NCI-H460 (cell line): ENCODE data around the gene TCF4. TPM values are rescaled to one million over a fixed set of nuclear protein-coding genes. Genes with fewer than 3 reads are reported as not detected.

Experiments
- DNase-seq: peaks from one replicate; pipeline ENCODE4 v3.0.0-alpha.2; 2016; ENCODE audit warnings: low read depth; ENCODE audit errors: extremely low read depth
- total RNA-seq: library from RNA; depleted of rRNA; stranded (reverse); fragments of >200 nt; shearing (Covaris generic); gene quantifications from 2 replicates; pipeline ENCODE4 v1.2.3, GENCODE V29; 2014

The TCF4 gene
- total RNA-seq, 1 experiment from 2014 or later, result 7.3 TPM

GRCh38 chr18:55398858-55399257, 189.1 kb downstream of the TCF4 start:
- DNase-seq, result no peak

- no peak for DNase-seq
Observed at GRCh38 chr18:55396979-55397378, 191.0 kb downstream of the TCF4 start.

GRCh38 chr18:55396267-55396905, 191.6 kb downstream of the TCF4 start:
- DNase-seq, result no peak

- DNase-seq, result no peak
Observed at GRCh38 chr18:55395799-55396198, 192.2 kb downstream of the TCF4 start.

- no peak for DNase-seq
Observed at GRCh38 chr18:55390898-55391297, 197.1 kb downstream of the TCF4 start.

- no peak for DNase-seq
Observed at GRCh38 chr18:55387139-55387984, 200.6 kb downstream of the TCF4 start.

GRCh38 chr18:55386545-55386944, 201.4 kb downstream of the TCF4 start:
- DNase-seq, result no peak

- DNase-seq, result no peak
Observed at GRCh38 chr18:55385770-55386169, 202.2 kb downstream of the TCF4 start.

- DNase-seq, result peak; percentile 26
Observed at GRCh38 chr18:55384551-55385275, 203.3 kb downstream of the TCF4 start.

- no peak for DNase-seq
Observed at GRCh38 chr18:55384115-55384514, 203.9 kb downstream of the TCF4 start.

GRCh38 chr18:55382277-55382805, 205.7 kb downstream of the TCF4 start:
- DNase-seq, result no peak

GRCh38 chr18:55381277-55381676, 206.7 kb downstream of the TCF4 start:
- no peak for DNase-seq

GRCh38 chr18:55380589-55380988, 207.4 kb downstream of the TCF4 start:
- no peak for DNase-seq

- no peak for DNase-seq
Observed at GRCh38 chr18:55376387-55376786, 211.6 kb downstream of the TCF4 start.

- no peak for DNase-seq
Observed at GRCh38 chr18:55375930-55376329, 212.1 kb downstream of the TCF4 start.

- DNase-seq, result no peak
Observed at GRCh38 chr18:55374741-55375140, 213.3 kb downstream of the TCF4 start.

- DNase-seq, result no peak
Observed at GRCh38 chr18:55372209-55372608, 215.8 kb downstream of the TCF4 start.

GRCh38 chr18:55370936-55371335, 217.1 kb downstream of the TCF4 start:
- DNase-seq, result no peak

- no peak for DNase-seq
Observed at GRCh38 chr18:55369346-55369745, 218.6 kb downstream of the TCF4 start.

- DNase-seq, result no peak
Observed at GRCh38 chr18:55365342-55365741, 222.7 kb downstream of the TCF4 start.

GRCh38 chr18:55362303-55362702, 225.7 kb downstream of the TCF4 start:
- DNase-seq, result no peak
